Lung (tissue), 12 donors: Measurements from ENCODE around the gene MYLIP. TPM values are rescaled to one million over a fixed set of nuclear protein-coding genes. Genes with fewer than 3 reads are reported as not detected.
A peak's percentile ranks its signal among the peaks of the same experiment; 100 is the strongest.

Source experiments
- ATAC-seq: fragments of 200-7000 bp; cut with Tn5 transposase; one replicate; pipeline ENCODE4 v1.9.1; 2020; ENCODE audit warnings: moderate number of reproducible peaks; ENCODE audit not compliant: insufficient read depth, low FRiP score
- DNase-seq, 3 donors: peaks; one replicate each; pipeline ENCODE4 v3.0.0-alpha.2; 2013 to 2017
- H3K27ac ChIP-seq, 2 donors: one replicate each; pipeline ENCODE4 v1.5.1; 2013; ENCODE audit warnings: mild to moderate bottlenecking in 2 of 2, moderate library complexity in 2 of 2, control low read depth in 1 of 2, inconsistent platforms in 1 of 2, low read depth in 1 of 2, low read length in 1 of 2
- H3K27me3 ChIP-seq, 3 donors: one replicate each; pipeline ENCODE4 v1.5.1; 2013; ENCODE audit warnings: low read length in 2 of 3; ENCODE audit not compliant: control insufficient read depth in 3 of 3, insufficient read depth in 3 of 3
- H3K36me3 ChIP-seq, 4 donors: one replicate each; pipeline ENCODE4 v1.5.1; 2013; ENCODE audit warnings: low read length in 4 of 4, mild to moderate bottlenecking in 1 of 4, moderate library complexity in 1 of 4; ENCODE audit not compliant: control insufficient read depth in 4 of 4, insufficient read depth in 4 of 4
- H3K4me1 ChIP-seq, 5 donors: one replicate each; pipeline ENCODE4 v1.5.1; 2013; ENCODE audit warnings: low read length in 5 of 5, mild to moderate bottlenecking in 2 of 5, moderate library complexity in 1 of 5; ENCODE audit not compliant: control insufficient read depth in 5 of 5, insufficient read depth in 5 of 5
- H3K4me3 ChIP-seq: one replicate; pipeline ENCODE4 v1.5.1; 2013; ENCODE audit warnings: mild to moderate bottlenecking, control low read depth, moderate library complexity
- H3K9ac ChIP-seq, 2 donors: one replicate each; pipeline ENCODE4 v1.5.1; 2013; ENCODE audit warnings: low read length in 2 of 2, control low read depth in 1 of 2; ENCODE audit not compliant: insufficient read depth in 1 of 2
- H3K9me3 ChIP-seq, 4 donors: one replicate each; pipeline ENCODE4 v1.5.1; 2013; ENCODE audit warnings: low read length in 3 of 4, mild to moderate bottlenecking in 1 of 4, moderate library complexity in 1 of 4; ENCODE audit not compliant: control insufficient read depth in 4 of 4, insufficient read depth in 3 of 4
- CTCF ChIP-seq: IDR thresholded peaks from 2 replicates; pipeline ENCODE4 v1.5.1; 2012; ENCODE audit warnings: mild to moderate bottlenecking; ENCODE audit errors: control extremely low read depth, extremely low read depth
- WGBS, 2 donors: extraction: QIAGEN DNeasy Blood & Tissue Kit; methylation state at CpG; one replicate each; pipeline ENCODE4 v1.1.7; 2013; 5-methylcytosine and 5-hydroxymethylcytosine counted together
- polyA plus RNA-seq, 2 donors: library from polyadenylated mRNA; stranded (reverse); fragments of 200-250 nt; gene quantifications; one replicate each; pipeline ENCODE4 v1.2.1, GENCODE V29; 2013
- total RNA-seq, 2 donors: library from RNA; depleted of rRNA in 1 of 2; stranded (reverse); fragments of >200 nt in 1 of 2; gene quantifications; one replicate each; pipeline ENCODE4 v1.2.1, GENCODE V29; 2014 to 2021
- donor health status: control.
- donor health status: control.
- donor health status: Bipolar disorder and iron deficiency.
- donor health status: healthy.
- donor health status: DM: yes; HTN: yes; CAD: no.

MYLIP gene
- total and polyA plus RNA-seq, 4 donors, result 16.7 to 118 (median 26.1) TPM

GRCh38 chr6:16136091-16136490 is 7.2 kb downstream of the MYLIP start:
- Histone ChIP-seq H3K4me1 (peaks cover 8 to 63% (median 25%) of the 10 kb centered on the region in 5 donors), H3K27ac (no peak overlapping the region), H3K4me3 (no peak overlapping the region), H3K27me3 (no peaks in the 10 kb centered on the region), H3K9ac (no peak overlapping the region), H3K9me3 (no peaks in the 10 kb centered on the region), H3K36me3 (peaks cover 0 to 5% (median 1%) of the 10 kb centered on the region in 4 donors)
- TF ChIP-seq CTCF, result no peak
- no peak for DNase-seq
- no peak for ATAC-seq
- WGBS, 2 donors, result 71 to 84% methylated on average over 3 of the region's 3 CpGs

- Histone ChIP-seq H3K9ac (no peak overlapping the region), H3K27me3 (no peaks in the 10 kb centered on the region), H3K4me1 (peaks cover 9 to 55% (median 22%) of the 10 kb centered on the region in 5 donors), H3K27ac (peak overlapping the region in 1 of 2 donors; percentile 33), H3K4me3 (no peak overlapping the region), H3K36me3 (peaks cover 0 to 8% (median 4%) of the 10 kb centered on the region in 4 donors), H3K9me3 (no peaks in the 10 kb centered on the region)
- ATAC-seq (peak; percentile 67), DNase-seq (no peak)
- 42 to 56% methylated on average over 5 of the region's 5 CpGs for WGBS, 2 donors
- TF ChIP-seq CTCF, result no peak
These were observed 8.0 kb downstream of the MYLIP start for GRCh38 chr6:16136621-16137450.

GRCh38 chr6:16137451-16137801 is 8.5 kb downstream of the MYLIP start:
- TF ChIP-seq CTCF, result no peak
- DNase-seq (no peak), ATAC-seq (no peak)
- Histone ChIP-seq H3K4me1 (peaks cover 9 to 50% (median 20%) of the 10 kb centered on the region in 5 donors), H3K9me3 (no peaks in the 10 kb centered on the region), H3K4me3 (no peak overlapping the region), H3K27me3 (no peaks in the 10 kb centered on the region), H3K27ac (peak overlapping the region in 1 of 2 donors; percentile 33), H3K36me3 (peaks cover 2 to 11% (median 7%) of the 10 kb centered on the region in 4 donors), H3K9ac (no peak overlapping the region)
